Measurements from ENCODE around the gene PRDX6. TPM values are rescaled to one million over a fixed set of nuclear protein-coding genes. Genes with fewer than 3 reads are reported as not detected.

Gene PRDX6
- total and polyA plus RNA-seq, 7 donors: 369 to 592 (median 529) TPM

DNA sequence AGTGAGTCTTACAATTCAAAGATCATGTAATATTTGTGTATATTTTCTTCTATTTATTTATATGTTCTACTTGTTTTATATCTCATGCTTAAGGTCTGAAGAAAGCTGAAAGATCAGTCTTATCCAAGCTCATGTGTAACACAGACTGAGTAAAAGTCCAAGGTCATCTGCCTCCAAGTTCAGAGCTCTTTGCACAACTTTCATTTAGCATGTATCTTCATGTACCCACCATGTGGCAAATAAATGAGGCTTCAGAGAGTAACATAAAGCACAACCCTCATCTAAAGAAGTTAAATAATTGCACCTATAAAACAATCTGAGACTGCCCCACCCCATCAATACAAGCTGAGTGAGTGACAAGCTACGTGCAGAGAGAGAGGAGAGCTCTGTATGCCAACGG, 38.5 kb upstream of the PRDX6 start:
- no peak overlapping the region for H3K27ac ChIP-seq
- no peaks in the 10 kb centered on the region for H3K27me3 ChIP-seq (ENCODE audit: insufficient read depth in 3 of 3, low read length in 2 of 3)
- DNase-seq (no peak), ATAC-seq (no peak)
- no peaks in the 10 kb centered on the region for H3K4me1 ChIP-seq
- intact Hi-C loops (cut with DNase I): loop anchor here (10.0 kb wide), 3 partner anchors 356 to 694 kb away; partner anchors contain the start of genes CENPL (in 1 of the 2) and DARS2 (in 1 of the 2)
- H3K36me3 ChIP-seq (ENCODE audit: insufficient read depth in 1 of 2, low read depth in 1 of 2): peaks cover 0 to 8% of the 10 kb centered on the region in 2 donors
- no peaks in the 10 kb centered on the region for H3K9me3 ChIP-seq
- H3K4me3 ChIP-seq: no peak overlapping the region
- TF ChIP-seq, protein P1, sequence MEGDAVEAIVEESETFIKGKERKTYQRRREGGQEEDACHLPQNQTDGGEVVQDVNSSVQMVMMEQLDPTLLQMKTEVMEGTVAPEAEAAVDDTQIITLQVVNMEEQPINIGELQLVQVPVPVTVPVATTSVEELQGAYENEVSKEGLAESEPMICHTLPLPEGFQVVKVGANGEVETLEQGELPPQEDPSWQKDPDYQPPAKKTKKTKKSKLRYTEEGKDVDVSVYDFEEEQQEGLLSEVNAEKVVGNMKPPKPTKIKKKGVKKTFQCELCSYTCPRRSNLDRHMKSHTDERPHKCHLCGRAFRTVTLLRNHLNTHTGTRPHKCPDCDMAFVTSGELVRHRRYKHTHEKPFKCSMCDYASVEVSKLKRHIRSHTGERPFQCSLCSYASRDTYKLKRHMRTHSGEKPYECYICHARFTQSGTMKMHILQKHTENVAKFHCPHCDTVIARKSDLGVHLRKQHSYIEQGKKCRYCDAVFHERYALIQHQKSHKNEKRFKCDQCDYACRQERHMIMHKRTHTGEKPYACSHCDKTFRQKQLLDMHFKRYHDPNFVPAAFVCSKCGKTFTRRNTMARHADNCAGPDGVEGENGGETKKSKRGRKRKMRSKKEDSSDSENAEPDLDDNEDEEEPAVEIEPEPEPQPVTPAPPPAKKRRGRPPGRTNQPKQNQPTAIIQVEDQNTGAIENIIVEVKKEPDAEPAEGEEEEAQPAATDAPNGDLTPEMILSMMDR (IDR thresholded peaks at IDR 0.05): no peak
- WGBS, 3 donors: 62 to 68% (median 66%) methylated on average over 2 of the region's 2 CpGs

DNA sequence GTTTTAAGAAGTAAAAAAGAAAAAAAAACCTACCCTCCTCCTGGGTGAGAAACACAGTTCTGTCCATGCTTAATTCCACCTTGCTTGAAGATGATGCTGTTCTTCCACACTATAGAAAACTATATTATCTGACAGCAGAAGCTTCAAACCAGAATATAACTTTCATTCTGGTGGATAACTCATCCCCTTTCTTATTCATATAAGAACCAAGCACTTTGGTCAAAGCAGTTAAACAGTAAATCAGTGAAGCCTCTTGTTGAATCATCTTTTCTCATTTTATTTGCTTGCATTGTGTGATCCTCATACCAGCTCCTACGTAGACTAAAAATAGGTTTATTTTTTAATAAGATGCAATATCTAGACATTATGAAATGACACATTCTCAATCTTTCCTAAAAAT, 36.7 kb upstream of the PRDX6 start:
- intact Hi-C loops (cut with DNase I): no loop called here
- Histone ChIP-seq H3K27me3 (ENCODE audit: insufficient read depth in 3 of 3, low read length in 2 of 3) (no peaks in the 10 kb centered on the region), H3K4me1 (no peaks in the 10 kb centered on the region), H3K4me3 (no peak overlapping the region), H3K9me3 (no peaks in the 10 kb centered on the region), H3K36me3 (ENCODE audit: insufficient read depth in 1 of 2, low read depth in 1 of 2) (peaks cover 0 to 8% of the 10 kb centered on the region in 2 donors), H3K27ac (no peak overlapping the region)
- no peak for ATAC-seq
- TF ChIP-seq, protein P1 (IDR thresholded peaks at IDR 0.05): no peak
- WGBS, 3 donors: 97 to 100% (median 98%) methylated on average over 1 of the region's 1 CpG
- DNase-seq: no peak

DNA sequence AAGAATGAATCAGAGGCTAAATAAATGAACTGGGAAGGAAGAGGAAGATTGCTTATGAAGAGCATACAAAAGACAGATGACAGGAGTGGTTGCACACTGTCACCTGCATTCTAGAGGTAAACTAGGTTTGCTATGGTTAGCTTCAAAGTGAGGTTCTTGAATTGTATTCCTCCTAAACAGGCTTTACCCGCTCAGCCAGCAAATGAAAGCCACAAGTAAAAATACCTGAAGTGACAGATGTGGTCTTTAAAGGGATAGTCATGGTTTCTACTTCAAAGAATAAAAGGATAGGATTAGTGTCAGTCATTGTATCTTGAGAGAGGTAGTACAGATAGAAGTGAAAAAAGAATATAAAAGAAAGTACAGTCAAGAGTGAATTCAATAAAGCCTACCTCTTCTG, 32.4 kb upstream of the PRDX6 start:
- WGBS, 3 donors: 91 to 97% (median 93%) methylated on average over 1 of the region's 1 CpG
- peaks cover 0 to 8% of the 10 kb centered on the region in 2 donors for H3K36me3 ChIP-seq (ENCODE audit: insufficient read depth in 1 of 2, low read depth in 1 of 2)
- H3K27ac ChIP-seq: no peak overlapping the region
- TF ChIP-seq, protein P1 (IDR thresholded peaks at IDR 0.05): no peak
- ATAC-seq: no peak
- intact Hi-C loops (cut with DNase I): no loop called here
- no peak overlapping the region for H3K4me3 ChIP-seq
- H3K4me1 ChIP-seq: no peaks in the 10 kb centered on the region
- no peak for DNase-seq
- H3K27me3 ChIP-seq (ENCODE audit: insufficient read depth in 3 of 3, low read length in 2 of 3): no peaks in the 10 kb centered on the region
- no peaks in the 10 kb centered on the region for H3K9me3 ChIP-seq

DNA sequence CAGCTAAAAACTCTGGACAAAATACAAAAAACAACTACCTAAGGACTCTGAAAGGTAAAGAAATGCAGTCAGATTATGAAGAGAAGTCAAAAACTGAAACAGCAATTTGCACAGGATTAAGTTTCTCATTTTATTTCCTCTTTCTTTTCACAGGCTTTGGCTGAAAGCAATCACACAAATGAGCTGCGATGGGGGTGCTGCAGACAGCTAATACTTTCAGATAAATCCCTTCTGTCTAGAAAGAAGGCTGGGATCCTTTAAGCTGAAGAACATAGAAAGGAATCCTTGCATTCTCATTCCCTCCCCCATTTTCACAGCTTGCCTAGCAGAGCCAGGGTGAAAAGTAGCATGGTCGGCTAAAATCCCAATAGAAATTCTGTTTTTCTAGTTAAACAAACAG, 32.0 kb upstream of the PRDX6 start:
- no peak overlapping the region for H3K4me3 ChIP-seq
- WGBS, 3 donors: 77 to 81% (median 78%) methylated on average over 2 of the region's 2 CpGs
- DNase-seq: no peak
- no peak overlapping the region for H3K27ac ChIP-seq
- H3K4me1 ChIP-seq: no peaks in the 10 kb centered on the region
- ATAC-seq: no peak
- H3K36me3 ChIP-seq (ENCODE audit: insufficient read depth in 1 of 2, low read depth in 1 of 2): peaks cover 0 to 8% of the 10 kb centered on the region in 2 donors
- TF ChIP-seq, protein P1 (IDR thresholded peaks at IDR 0.05): no peak
- intact Hi-C loops (cut with DNase I): no loop called here
- no peaks in the 10 kb centered on the region for H3K27me3 ChIP-seq (ENCODE audit: insufficient read depth in 3 of 3, low read length in 2 of 3)
- no peaks in the 10 kb centered on the region for H3K9me3 ChIP-seq

DNA sequence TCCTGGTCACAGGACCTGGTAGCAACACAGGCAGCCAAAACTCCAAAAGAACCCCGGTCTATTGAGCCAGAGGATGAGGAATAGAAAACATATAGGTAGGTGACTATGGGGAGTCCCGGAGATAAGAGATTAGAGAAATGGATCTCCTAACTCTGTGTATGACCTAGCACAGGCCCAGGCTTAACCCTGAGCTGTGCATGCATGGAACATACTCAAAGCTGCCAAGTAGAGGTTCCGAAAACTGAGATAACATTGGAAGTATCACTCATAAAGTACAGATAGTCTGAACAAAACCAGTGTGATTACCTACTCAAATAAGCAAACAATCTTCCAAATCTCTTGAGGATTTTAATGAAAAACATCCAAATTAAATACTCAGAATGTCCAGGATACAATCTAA, 31.5 kb upstream of the PRDX6 start:
- intact Hi-C loops (cut with DNase I): no loop called here
- 87 to 94% (median 93%) methylated on average over 3 of the region's 3 CpGs for WGBS, 3 donors

More for the DNA sequence above, 31.5 kb upstream of the PRDX6 start:
- no peaks in the 10 kb centered on the region for H3K27me3 ChIP-seq (ENCODE audit: insufficient read depth in 3 of 3, low read length in 2 of 3)
- no peaks in the 10 kb centered on the region for H3K4me1 ChIP-seq
- H3K4me3 ChIP-seq: no peak overlapping the region
- no peak for DNase-seq
- TF ChIP-seq, protein P1 (IDR thresholded peaks at IDR 0.05): no peak
- ATAC-seq: no peak
- peaks cover 0 to 5% of the 10 kb centered on the region in 2 donors for H3K36me3 ChIP-seq (ENCODE audit: insufficient read depth in 1 of 2, low read depth in 1 of 2)
- H3K9me3 ChIP-seq: no peaks in the 10 kb centered on the region
- no peak overlapping the region for H3K27ac ChIP-seq

Data from psoas muscle (tissue), 8 donors.